A673 (cell line): ENCODE results near the gene ITPR3. TPM values are rescaled to one million over a fixed set of nuclear protein-coding genes. Genes with fewer than 3 reads are reported as not detected.

ENCODE experiments used
- BruUV-seq: library from RNA; stranded (reverse); fragments of 400-500 nt; replicated peaks from 2 replicates; lab custom pipeline; 2021; lab: Mats Ljungman, UMichigan
- CTCF ChIA-PET: fragments of 300-600 bp; sonication (Branson Sonifier 250); formaldehyde crosslinking; loops from one replicate; lab custom pipeline; 2022; ENCODE audit warnings: antibody characterized with exemption; lab: Charles Lee
- POLR2A ChIA-PET: fragments of 300-600 bp; sonication (Branson Sonifier 250); formaldehyde crosslinking; loops from one replicate; lab custom pipeline; 2022; ENCODE audit warnings: antibody characterized with exemption; ENCODE audit not compliant: low non-redundant PET; lab: Charles Lee
- DNase-seq: peaks from one replicate; pipeline ENCODE4 v3.0.0-alpha.2; 2015; ENCODE audit warnings: low spot score
- H3K27ac ChIP-seq: fragments of 200-600 bp; sonication (generic); 2 replicates; pipeline ENCODE4 v1.5.1; 2016; ENCODE audit warnings: mixed run types, low read depth, mild to moderate bottlenecking, mixed read lengths, antibody characterized with exemption, low read length; ENCODE audit not compliant: poor library complexity, severe bottlenecking
- H3K27me3 ChIP-seq: fragments of 200-600 bp; sonication (generic); replicated peaks from 2 replicates; pipeline ENCODE4 v1.6.1; 2017; ENCODE audit warnings: mixed run types, low read depth, mild to moderate bottlenecking, mixed read lengths, antibody characterized with exemption, low read length; ENCODE audit not compliant: insufficient read depth, poor library complexity
- H3K36me3 ChIP-seq: fragments of 200-600 bp; sonication (generic); 2 replicates; pipeline ENCODE4 v1.6.1; 2016; ENCODE audit warnings: mixed run types, mild to moderate bottlenecking, mixed read lengths, antibody characterized with exemption, low read length; ENCODE audit not compliant: insufficient read depth, poor library complexity, severe bottlenecking
- H3K4me1 ChIP-seq: fragments of 200-600 bp; sonication (generic); 2 replicates; pipeline ENCODE4 v1.6.1; 2017; ENCODE audit warnings: mixed run types, mild to moderate bottlenecking, mixed read lengths, antibody characterized with exemption, low read length; ENCODE audit not compliant: insufficient read depth, poor library complexity, severe bottlenecking
- H3K4me3 ChIP-seq: fragments of 200-600 bp; sonication (generic); 2 replicates; pipeline ENCODE4 v1.5.1; 2016; ENCODE audit warnings: low read depth, mixed run types, mild to moderate bottlenecking, mixed read lengths, low read length; ENCODE audit not compliant: poor library complexity, severe bottlenecking
- H3K9me3 ChIP-seq: fragments of 200-600 bp; sonication (generic); 2 replicates; pipeline ENCODE4 v1.6.1; 2016; ENCODE audit warnings: mixed run types, low read depth, mild to moderate bottlenecking, mixed read lengths, antibody characterized with exemption, low read length; ENCODE audit not compliant: poor library complexity, severe bottlenecking
- CTCF ChIP-seq: fragments of 300-800, 200-600 bp; sonication (generic); conservative IDR thresholded peaks from 2 replicates; pipeline ENCODE4 v1.5.1; 2017; ENCODE audit warnings: low read depth, mild to moderate bottlenecking, antibody characterized with exemption, low read length, moderate library complexity, mixed read lengths
- EZH2 ChIP-seq: fragments of 200-600 bp; sonication (generic); IDR thresholded peaks from 2 replicates; pipeline ENCODE4 v1.6.1; 2017; ENCODE audit warnings: borderline replicate concordance, low read depth, mild to moderate bottlenecking, mixed read lengths, antibody characterized with exemption, low read length; ENCODE audit not compliant: poor library complexity, severe bottlenecking
- intact Hi-C: fragments of 100-400 bp; cut with micrococcal nuclease; formaldehyde crosslinking; loops from one replicate; pipeline ENCODE4 v1.10.0; 2022; ENCODE audit not compliant: unreplicated experiment
- total RNA-seq: library from RNA; stranded (reverse); gene quantifications from 2 replicates; pipeline ENCODE4 v1.2.3, GENCODE V29; 2021

The ITPR3 gene
- total RNA-seq, 1 experiment from 2014 or later: 27.8 TPM

- Histone ChIP-seq H3K27me3 (no peaks in the 10 kb centered on the region), H3K36me3 (no peaks in the 10 kb centered on the region), H3K27ac (no peak overlapping the region), H3K4me1 (peaks cover 17% of the 10 kb centered on the region), H3K4me3 (no peak overlapping the region), H3K9me3 (no peaks in the 10 kb centered on the region)
- no TSS peak for BruUV-seq
- intact Hi-C loops: loop anchor here (10.0 kb wide), 1 partner anchor 314 kb away; no protein-coding TSS in a partner anchor
- TF ChIP-seq CTCF (no peak), EZH2 (no peak)
- ChIA-PET CTCF (interaction anchor here (1.1 kb wide), 1 partner anchor 13 kb away, joined by 5 read pairs; no protein-coding TSS in a partner anchor), POLR2A (no interaction called here)
- no peak for DNase-seq
These were observed 119.7 kb downstream of the ITPR3 start for GRCh38 chr6:33740794-33741193.

GRCh38 chr6:33742092-33742491, 121.0 kb downstream of the ITPR3 start:
- Histone ChIP-seq H3K27me3 (no peaks in the 10 kb centered on the region), H3K4me3 (no peak overlapping the region), H3K36me3 (no peaks in the 10 kb centered on the region), H3K9me3 (no peaks in the 10 kb centered on the region), H3K27ac (no peak overlapping the region), H3K4me1 (peaks cover 22% of the 10 kb centered on the region)
- BruUV-seq: no TSS peak
- ChIA-PET CTCF (interaction anchor here (0.7 kb wide), 1 partner anchor 592 kb away, joined by 3 read pairs; no protein-coding TSS in a partner anchor), POLR2A (no interaction called here)
- intact Hi-C loops: loop anchor here (10.0 kb wide), 1 partner anchor 313 kb away; no protein-coding TSS in a partner anchor
- no peak for TF ChIP-seq CTCF
- no peak for TF ChIP-seq EZH2
- no peak for DNase-seq

GRCh38 chr6:33742837-33743236, 121.7 kb downstream of the ITPR3 start:
- TF ChIP-seq EZH2 (no peak), CTCF (no peak)
- Histone ChIP-seq H3K9me3 (no peaks in the 10 kb centered on the region), H3K36me3 (no peaks in the 10 kb centered on the region), H3K4me1 (peaks cover 22% of the 10 kb centered on the region), H3K4me3 (no peak overlapping the region), H3K27ac (no peak overlapping the region), H3K27me3 (no peaks in the 10 kb centered on the region)
- BruUV-seq: no TSS peak
- POLR2A ChIA-PET: interaction anchor here (0.6 kb wide), 1 partner anchor 133 kb away, joined by 5 read pairs; no protein-coding TSS in a partner anchor
- intact Hi-C loops: loop anchor here (10.0 kb wide), 1 partner anchor 312 kb away; no protein-coding TSS in a partner anchor
- DNase-seq: no peak
- CTCF ChIA-PET: interaction anchor here (2.4 kb wide), 1 partner anchor 412 kb away, joined by 11 read pairs; no protein-coding TSS in a partner anchor
